ENCODE measurements around the gene C9orf43.

DNA sequence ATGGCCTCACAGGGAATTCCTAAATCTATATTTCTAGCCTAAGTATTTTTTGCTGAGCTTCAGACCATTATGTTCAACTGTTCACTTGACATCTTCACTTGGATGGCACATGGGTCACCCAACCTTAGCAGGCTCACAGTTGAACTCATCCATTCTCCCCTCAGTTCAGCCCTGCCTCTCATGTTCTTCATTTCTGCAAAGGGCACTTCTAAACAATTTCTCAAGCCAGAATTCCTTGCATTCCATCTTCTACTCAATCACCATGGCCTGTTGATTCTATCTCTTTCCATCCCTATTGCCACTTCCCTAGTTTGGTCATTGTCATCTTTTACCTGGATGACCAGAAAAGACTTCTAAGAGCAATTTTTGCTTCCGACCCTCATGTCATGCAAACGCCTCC lies 45.7 kb downstream of the C9orf43 start:
- TF ChIP-seq, protein P1, sequence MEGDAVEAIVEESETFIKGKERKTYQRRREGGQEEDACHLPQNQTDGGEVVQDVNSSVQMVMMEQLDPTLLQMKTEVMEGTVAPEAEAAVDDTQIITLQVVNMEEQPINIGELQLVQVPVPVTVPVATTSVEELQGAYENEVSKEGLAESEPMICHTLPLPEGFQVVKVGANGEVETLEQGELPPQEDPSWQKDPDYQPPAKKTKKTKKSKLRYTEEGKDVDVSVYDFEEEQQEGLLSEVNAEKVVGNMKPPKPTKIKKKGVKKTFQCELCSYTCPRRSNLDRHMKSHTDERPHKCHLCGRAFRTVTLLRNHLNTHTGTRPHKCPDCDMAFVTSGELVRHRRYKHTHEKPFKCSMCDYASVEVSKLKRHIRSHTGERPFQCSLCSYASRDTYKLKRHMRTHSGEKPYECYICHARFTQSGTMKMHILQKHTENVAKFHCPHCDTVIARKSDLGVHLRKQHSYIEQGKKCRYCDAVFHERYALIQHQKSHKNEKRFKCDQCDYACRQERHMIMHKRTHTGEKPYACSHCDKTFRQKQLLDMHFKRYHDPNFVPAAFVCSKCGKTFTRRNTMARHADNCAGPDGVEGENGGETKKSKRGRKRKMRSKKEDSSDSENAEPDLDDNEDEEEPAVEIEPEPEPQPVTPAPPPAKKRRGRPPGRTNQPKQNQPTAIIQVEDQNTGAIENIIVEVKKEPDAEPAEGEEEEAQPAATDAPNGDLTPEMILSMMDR (conservative IDR thresholded peaks at IDR 0.05; ENCODE audit: low read length), result no peak
- TF ChIP-seq EZH2phosphoT487 (IDR thresholded peaks at IDR 0.05; ENCODE audit: borderline replicate concordance, low read depth, low read length), result no peak

Data from OCI-LY7 (cell line).